ENCODE results near the gene POLN. TPM values are rescaled to one million over a fixed set of nuclear protein-coding genes. Genes with fewer than 3 reads are reported as not detected.

Gene POLN
- total RNA-seq, 2 donors from 2014 or later, result 1.6 to 2.8 TPM

GRCh38 chr4:2256156-2256731 lies 14.3 kb upstream of the POLN start:
- H3K36me3 ChIP-seq, result peaks cover 10% of the 10 kb centered on the region
- H3K9me3 ChIP-seq, result no peaks in the 10 kb centered on the region
- intact Hi-C loops (cut with DNase I), result no loop called here
- DNase-seq, result peak; percentile 18
- H3K27me3 ChIP-seq, result no peaks in the 10 kb centered on the region
- no peak overlapping the region for H3K4me3 ChIP-seq
- H3K4me1 ChIP-seq, result peaks cover 10% of the 10 kb centered on the region
- peak overlapping the region; percentile 4 for H3K27ac ChIP-seq
- TF ChIP-seq CTCF (IDR thresholded peaks at IDR 0.05), result no peak
- no peak overlapping the region for H3K9ac ChIP-seq (ENCODE audit: low read depth in 2 of 2, low read length in 2 of 2)

- Histone ChIP-seq H3K4me3 (no peak overlapping the region), H3K27me3 (no peaks in the 10 kb centered on the region), H3K4me1 (peaks cover 8% of the 10 kb centered on the region), H3K36me3 (peaks cover 10% of the 10 kb centered on the region), H3K27ac (no peak overlapping the region), H3K9ac (ENCODE audit: low read depth in 2 of 2, low read length in 2 of 2) (no peak overlapping the region), H3K9me3 (no peaks in the 10 kb centered on the region)
- TF ChIP-seq CTCF (IDR thresholded peaks at IDR 0.05), result no peak
- DNase-seq, result peak; percentile 17
- intact Hi-C loops (cut with DNase I), result no loop called here
Observed at GRCh38 chr4:2255501-2256155, 13.7 kb upstream of the POLN start.

GRCh38 chr4:2254665-2255500 lies 13.0 kb upstream of the POLN start:
- H3K4me1 ChIP-seq, result peaks cover under 1% of the 10 kb centered on the region
- no peak overlapping the region for H3K4me3 ChIP-seq
- no peak overlapping the region for H3K9ac ChIP-seq (ENCODE audit: low read depth in 2 of 2, low read length in 2 of 2)
- no peak overlapping the region for H3K27ac ChIP-seq
- no peaks in the 10 kb centered on the region for H3K27me3 ChIP-seq
- H3K9me3 ChIP-seq, result no peaks in the 10 kb centered on the region
- peaks cover 10% of the 10 kb centered on the region for H3K36me3 ChIP-seq
- DNase-seq, result peak; percentile 14
- intact Hi-C loops (cut with DNase I), result no loop called here
- no peak for TF ChIP-seq CTCF (IDR thresholded peaks at IDR 0.05)

GRCh38 chr4:2253160-2254084 lies 11.5 kb upstream of the POLN start:
- no peaks in the 10 kb centered on the region for H3K4me1 ChIP-seq
- DNase-seq, result peak; percentile 15
- H3K4me3 ChIP-seq, result no peak overlapping the region
- TF ChIP-seq CTCF (IDR thresholded peaks at IDR 0.05), result no peak
- intact Hi-C loops (cut with DNase I), result no loop called here
- no peak overlapping the region for H3K27ac ChIP-seq
- H3K36me3 ChIP-seq, result peaks cover 16% of the 10 kb centered on the region
- no peaks in the 10 kb centered on the region for H3K27me3 ChIP-seq
- H3K9me3 ChIP-seq, result no peaks in the 10 kb centered on the region
- H3K9ac ChIP-seq (ENCODE audit: low read depth in 2 of 2, low read length in 2 of 2), result no peak overlapping the region
